GM23338 (cell line): ENCODE data around the gene SSTR3. TPM values are rescaled to one million over a fixed set of nuclear protein-coding genes. Genes with fewer than 3 reads are reported as not detected.

Experiments
- ATAC-seq: fragments of 200-7000 bp; cut with Tn5 transposase; 3 replicates; pipeline ENCODE4 v1.9.1; 2020
- DNase-seq: peaks from one replicate; pipeline ENCODE4 v3.0.0-alpha.2; 2015; ENCODE audit warnings: low spot score
- H2AFZ ChIP-seq: fragments of 200-600 bp; sonication (generic); 2 replicates; pipeline ENCODE4 v1.8.0; 2016; ENCODE audit warnings: antibody characterized with exemption, mild to moderate bottlenecking, moderate library complexity
- H3F3A ChIP-seq: fragments of 200-600 bp; sonication (generic); replicated peaks from 2 replicates; pipeline ENCODE4 v1.8.0; 2017; ENCODE audit warnings: antibody characterized with exemption, mixed run types, low read depth
- H3K27ac ChIP-seq: fragments of 200-600 bp; sonication (generic); 2 replicates; pipeline ENCODE4 v1.6.1; 2016; ENCODE audit warnings: low read depth
- H3K27me3 ChIP-seq: fragments of 200-600 bp; sonication (generic); 2 replicates; pipeline ENCODE4 v1.8.0; 2016; ENCODE audit warnings: mild to moderate bottlenecking, mixed run types, moderate library complexity; ENCODE audit not compliant: insufficient read depth
- H3K36me3 ChIP-seq: fragments of 200-600 bp; sonication (generic); 2 replicates; pipeline ENCODE4 v1.8.0; 2016; ENCODE audit warnings: mild to moderate bottlenecking; ENCODE audit not compliant: insufficient read depth
- H3K4me1 ChIP-seq: fragments of 200-600 bp; sonication (generic); 2 replicates; pipeline ENCODE4 v1.8.0; 2016; ENCODE audit warnings: mild to moderate bottlenecking, moderate library complexity; ENCODE audit not compliant: insufficient read depth
- H3K4me2 ChIP-seq: fragments of 200-600 bp; sonication (generic); 2 replicates; pipeline ENCODE4 v1.7.1; 2017; ENCODE audit warnings: mixed run types
- H3K4me3 ChIP-seq: fragments of 200-600 bp; sonication (generic); 2 replicates; pipeline ENCODE4 v1.6.1; 2016; ENCODE audit warnings: mixed run types
- H3K79me2 ChIP-seq: fragments of 200-600 bp; sonication (generic); replicated peaks from 2 replicates; pipeline ENCODE4 v1.8.0; 2017; ENCODE audit warnings: mild to moderate bottlenecking; ENCODE audit not compliant: insufficient read depth
- H3K9me2 ChIP-seq: fragments of 200-600 bp; sonication (generic); 2 replicates; pipeline ENCODE4 v1.8.0; 2017; ENCODE audit not compliant: insufficient read depth
- H4K20me1 ChIP-seq: fragments of 200-600 bp; sonication (generic); replicated peaks from 2 replicates; pipeline ENCODE4 v1.8.0; 2017; ENCODE audit warnings: mild to moderate bottlenecking; ENCODE audit not compliant: insufficient read depth
- H3K27ac Mint-ChIP-seq: 2 replicates; pipeline ENCODE4 v1.8.0; 2020; ENCODE audit warnings: inconsistent platforms, mild to moderate bottlenecking, moderate library complexity, mixed read lengths
- H3K27me3 Mint-ChIP-seq: 3 replicates; pipeline ENCODE4 v1.8.0; 2022; ENCODE audit warnings: low read depth, mild to moderate bottlenecking, moderate library complexity, mixed read lengths, inconsistent platforms; ENCODE audit not compliant: insufficient read depth, poor library complexity
- H3K36me3 Mint-ChIP-seq: 3 replicates; pipeline ENCODE4 v1.8.0; 2021; ENCODE audit warnings: low read depth, mild to moderate bottlenecking, inconsistent platforms, moderate library complexity, mixed read lengths
- H3K4me1 Mint-ChIP-seq: 3 replicates; pipeline ENCODE4 v1.8.0; 2020; ENCODE audit warnings: mild to moderate bottlenecking, inconsistent platforms, mixed read lengths
- H3K4me3 Mint-ChIP-seq: 3 replicates; pipeline ENCODE4 v1.8.0; 2021; ENCODE audit warnings: moderate library complexity, mild to moderate bottlenecking, inconsistent platforms, mixed read lengths
- H3K9me3 Mint-ChIP-seq: 3 replicates; pipeline ENCODE4 v1.8.0; 2020; ENCODE audit warnings: moderate library complexity, mild to moderate bottlenecking, inconsistent platforms, mixed read lengths
- CREB1 ChIP-seq: fragments of 250-450 bp; sonication (Bioruptor Pico); IDR thresholded peaks from 2 replicates; pipeline ENCODE4 v1.5.0; 2020; ENCODE audit warnings: low read depth, mild to moderate bottlenecking, moderate library complexity
- EZH2 ChIP-seq: fragments of 200-600 bp; sonication (generic); IDR thresholded peaks from one replicate; pipeline ENCODE4 v1.8.0; 2017; ENCODE audit warnings: antibody characterized with exemption, mild to moderate bottlenecking, low read depth; ENCODE audit not compliant: unreplicated experiment
- JUNB ChIP-seq: IDR thresholded peaks from one replicate; pipeline ENCODE4 v1.6.1; 2016; ENCODE audit warnings: antibody characterized with exemption; ENCODE audit not compliant: unreplicated experiment
- POLR2AphosphoS5 ChIP-seq: IDR thresholded peaks from 2 replicates; pipeline ENCODE4 v1.6.1; 2016; ENCODE audit warnings: antibody characterized with exemption, low read depth
- polyA plus RNA-seq: library from polyadenylated mRNA; unstranded; fragments of >200 nt; fragmentation: Nextera tagmentation; extraction: Ambion mirVana; gene quantifications from 2 replicates; pipeline ENCODE4 v1.2.1, GENCODE V29; 2016
- total RNA-seq: library from RNA; depleted of rRNA; stranded (reverse); fragments of >200 nt; shearing (Covaris generic); gene quantifications from 2 replicates; pipeline ENCODE4 v1.2.3, GENCODE V29; 2014
- TF ChIP-seq, protein P1 (sequence below): fragments of 250-450 bp; sonication (Bioruptor Pico); IDR thresholded peaks from 2 replicates; pipeline ENCODE4 v1.5.0; 2020; ENCODE audit warnings: mild to moderate bottlenecking, moderate library complexity
- TF ChIP-seq, protein P2 (sequence below), 2 experiments: fragments of 200-600 bp in 1 of 2; sonication (generic) in 1 of 2; conservative IDR thresholded peaks; 2 replicates each; pipeline versions ENCODE4 v1.5.1 to v1.6.1; 2016 to 2017; ENCODE audit warnings: antibody characterized with exemption in 2 of 2, low read depth in 2 of 2, mild to moderate bottlenecking in 2 of 2, moderate library complexity in 1 of 2

Gene SSTR3
- total and polyA plus RNA-seq, 2 experiments from 2014 or later = 0.66 TPM; not detected in 1

GRCh38 chr22:37196539-37197450 is 15.5 kb downstream of the SSTR3 start (continued):
- TF ChIP-seq, protein P1, sequence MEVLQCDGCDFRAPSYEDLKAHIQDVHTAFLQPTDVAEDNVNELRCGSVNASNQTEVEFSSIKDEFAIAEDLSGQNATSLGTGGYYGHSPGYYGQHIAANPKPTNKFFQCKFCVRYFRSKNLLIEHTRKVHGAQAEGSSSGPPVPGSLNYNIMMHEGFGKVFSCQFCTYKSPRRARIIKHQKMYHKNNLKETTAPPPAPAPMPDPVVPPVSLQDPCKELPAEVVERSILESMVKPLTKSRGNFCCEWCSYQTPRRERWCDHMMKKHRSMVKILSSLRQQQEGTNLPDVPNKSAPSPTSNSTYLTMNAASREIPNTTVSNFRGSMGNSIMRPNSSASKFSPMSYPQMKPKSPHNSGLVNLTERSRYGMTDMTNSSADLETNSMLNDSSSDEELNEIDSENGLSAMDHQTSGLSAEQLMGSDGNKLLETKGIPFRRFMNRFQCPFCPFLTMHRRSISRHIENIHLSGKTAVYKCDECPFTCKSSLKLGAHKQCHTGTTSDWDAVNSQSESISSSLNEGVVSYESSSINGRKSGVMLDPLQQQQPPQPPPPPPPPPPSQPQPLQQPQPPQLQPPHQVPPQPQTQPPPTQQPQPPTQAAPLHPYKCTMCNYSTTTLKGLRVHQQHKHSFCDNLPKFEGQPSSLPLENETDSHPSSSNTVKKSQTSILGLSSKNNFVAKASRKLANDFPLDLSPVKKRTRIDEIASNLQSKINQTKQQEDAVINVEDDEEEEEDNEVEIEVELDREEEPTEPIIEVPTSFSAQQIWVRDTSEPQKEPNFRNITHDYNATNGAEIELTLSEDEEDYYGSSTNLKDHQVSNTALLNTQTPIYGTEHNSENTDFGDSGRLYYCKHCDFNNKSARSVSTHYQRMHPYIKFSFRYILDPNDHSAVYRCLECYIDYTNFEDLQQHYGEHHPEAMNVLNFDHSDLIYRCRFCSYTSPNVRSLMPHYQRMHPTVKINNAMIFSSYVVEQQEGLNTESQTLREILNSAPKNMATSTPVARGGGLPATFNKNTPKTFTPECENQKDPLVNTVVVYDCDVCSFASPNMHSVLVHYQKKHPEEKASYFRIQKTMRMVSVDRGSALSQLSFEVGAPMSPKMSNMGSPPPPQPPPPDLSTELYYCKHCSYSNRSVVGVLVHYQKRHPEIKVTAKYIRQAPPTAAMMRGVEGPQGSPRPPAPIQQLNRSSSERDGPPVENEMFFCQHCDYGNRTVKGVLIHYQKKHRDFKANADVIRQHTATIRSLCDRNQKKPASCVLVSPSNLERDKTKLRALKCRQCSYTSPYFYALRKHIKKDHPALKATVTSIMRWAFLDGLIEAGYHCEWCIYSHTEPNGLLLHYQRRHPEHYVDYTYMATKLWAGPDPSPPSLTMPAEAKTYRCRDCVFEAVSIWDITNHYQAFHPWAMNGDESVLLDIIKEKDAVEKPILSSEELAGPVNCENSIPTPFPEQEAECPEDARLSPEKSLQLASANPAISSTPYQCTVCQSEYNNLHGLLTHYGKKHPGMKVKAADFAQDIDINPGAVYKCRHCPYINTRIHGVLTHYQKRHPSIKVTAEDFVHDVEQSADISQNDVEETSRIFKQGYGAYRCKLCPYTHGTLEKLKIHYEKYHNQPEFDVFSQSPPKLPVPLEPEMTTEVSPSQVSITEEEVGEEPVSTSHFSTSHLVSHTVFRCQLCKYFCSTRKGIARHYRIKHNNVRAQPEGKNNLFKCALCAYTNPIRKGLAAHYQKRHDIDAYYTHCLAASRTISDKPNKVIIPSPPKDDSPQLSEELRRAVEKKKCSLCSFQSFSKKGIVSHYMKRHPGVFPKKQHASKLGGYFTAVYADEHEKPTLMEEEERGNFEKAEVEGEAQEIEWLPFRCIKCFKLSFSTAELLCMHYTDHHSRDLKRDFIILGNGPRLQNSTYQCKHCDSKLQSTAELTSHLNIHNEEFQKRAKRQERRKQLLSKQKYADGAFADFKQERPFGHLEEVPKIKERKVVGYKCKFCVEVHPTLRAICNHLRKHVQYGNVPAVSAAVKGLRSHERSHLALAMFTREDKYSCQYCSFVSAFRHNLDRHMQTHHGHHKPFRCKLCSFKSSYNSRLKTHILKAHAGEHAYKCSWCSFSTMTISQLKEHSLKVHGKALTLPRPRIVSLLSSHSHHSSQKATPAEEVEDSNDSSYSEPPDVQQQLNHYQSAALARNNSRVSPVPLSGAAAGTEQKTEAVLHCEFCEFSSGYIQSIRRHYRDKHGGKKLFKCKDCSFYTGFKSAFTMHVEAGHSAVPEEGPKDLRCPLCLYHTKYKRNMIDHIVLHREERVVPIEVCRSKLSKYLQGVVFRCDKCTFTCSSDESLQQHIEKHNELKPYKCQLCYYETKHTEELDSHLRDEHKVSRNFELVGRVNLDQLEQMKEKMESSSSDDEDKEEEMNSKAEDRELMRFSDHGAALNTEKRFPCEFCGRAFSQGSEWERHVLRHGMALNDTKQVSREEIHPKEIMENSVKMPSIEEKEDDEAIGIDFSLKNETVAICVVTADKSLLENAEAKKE (CRISPR knock-in tag) = no peak
- TF ChIP-seq POLR2AphosphoS5 = no peak
- no peak for TF ChIP-seq JUNB
- TF ChIP-seq EZH2 = no peak

GRCh38 chr22:37195921-37196320 is 16.4 kb downstream of the SSTR3 start:
- no peak overlapping the region for H3K27ac Mint-ChIP-seq
- H3K27ac ChIP-seq = no peak overlapping the region
- no peak overlapping the region for H3K4me3 ChIP-seq
- peaks cover 5% of the 10 kb centered on the region; the same call in 1 of the 2 replicates for H3K36me3 ChIP-seq
- H3K27me3 Mint-ChIP-seq = peaks cover 9% of the 10 kb centered on the region
- H3K4me2 ChIP-seq = no peak overlapping the region
- ATAC-seq (no peak), DNase-seq (no peak)
- H3K9me3 Mint-ChIP-seq = peaks cover 17% of the 10 kb centered on the region
- H3F3A ChIP-seq = no peaks in the 10 kb centered on the region
- peaks cover 29% of the 10 kb centered on the region for H3K36me3 Mint-ChIP-seq
- H3K27me3 ChIP-seq = no peaks in the 10 kb centered on the region
- peaks cover 15% of the 10 kb centered on the region for H3K4me1 Mint-ChIP-seq
- no peak overlapping the region for H2AFZ ChIP-seq
- peaks cover 8% of the 10 kb centered on the region; the same call in 1 of the 2 replicates for H3K4me1 ChIP-seq
- no peaks in the 10 kb centered on the region for H4K20me1 ChIP-seq
- H3K79me2 ChIP-seq = no peaks in the 10 kb centered on the region
- H3K4me3 Mint-ChIP-seq = no peak overlapping the region
- H3K9me2 ChIP-seq = no peaks in the 10 kb centered on the region
- TF ChIP-seq, protein P1 (CRISPR knock-in tag) = no peak
- no peak for TF ChIP-seq CREB1 (CRISPR knock-in tag)
- TF ChIP-seq, protein P2, sequence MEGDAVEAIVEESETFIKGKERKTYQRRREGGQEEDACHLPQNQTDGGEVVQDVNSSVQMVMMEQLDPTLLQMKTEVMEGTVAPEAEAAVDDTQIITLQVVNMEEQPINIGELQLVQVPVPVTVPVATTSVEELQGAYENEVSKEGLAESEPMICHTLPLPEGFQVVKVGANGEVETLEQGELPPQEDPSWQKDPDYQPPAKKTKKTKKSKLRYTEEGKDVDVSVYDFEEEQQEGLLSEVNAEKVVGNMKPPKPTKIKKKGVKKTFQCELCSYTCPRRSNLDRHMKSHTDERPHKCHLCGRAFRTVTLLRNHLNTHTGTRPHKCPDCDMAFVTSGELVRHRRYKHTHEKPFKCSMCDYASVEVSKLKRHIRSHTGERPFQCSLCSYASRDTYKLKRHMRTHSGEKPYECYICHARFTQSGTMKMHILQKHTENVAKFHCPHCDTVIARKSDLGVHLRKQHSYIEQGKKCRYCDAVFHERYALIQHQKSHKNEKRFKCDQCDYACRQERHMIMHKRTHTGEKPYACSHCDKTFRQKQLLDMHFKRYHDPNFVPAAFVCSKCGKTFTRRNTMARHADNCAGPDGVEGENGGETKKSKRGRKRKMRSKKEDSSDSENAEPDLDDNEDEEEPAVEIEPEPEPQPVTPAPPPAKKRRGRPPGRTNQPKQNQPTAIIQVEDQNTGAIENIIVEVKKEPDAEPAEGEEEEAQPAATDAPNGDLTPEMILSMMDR (conservative IDR thresholded peaks at IDR 0.05; ENCODE audit: low read depth in 2 of 2) = no peak
